MCF 10A (cell line): Measurements from ENCODE around the gene MTHFD1L. TPM values are rescaled to one million over a fixed set of nuclear protein-coding genes. Genes with fewer than 3 reads are reported as not detected.

Source experiments
- BruUV-seq: library from RNA; stranded (reverse); fragments of 400-500 nt; replicated peaks from 2 replicates; lab custom pipeline; 2021; lab: Mats Ljungman, UMichigan
- CTCF ChIA-PET: fragments of 300-600 bp; sonication (Branson Sonifier 250); formaldehyde crosslinking; extraction: SDS; loops from one replicate; lab custom pipeline; 2021; ENCODE audit warnings: antibody characterized with exemption, inconsistent platforms; lab: Yijun Ruan, JAX
- POLR2A ChIA-PET: fragments of 300-600, 350-650 bp; sonication (Branson Sonifier 250); formaldehyde crosslinking; extraction: SDS; loops from one replicate; lab custom pipeline; 2020; ENCODE audit warnings: antibody characterized with exemption, inconsistent platforms; lab: Yijun Ruan, JAX
- DNase-seq: peaks from one replicate; pipeline ENCODE4 v3.0.0-alpha.2; 2018; ENCODE audit not compliant: unreplicated experiment
- H3K27ac Mint-ChIP-seq: one replicate; pipeline ENCODE4 v1.8.0; 2022; ENCODE audit warnings: mild to moderate bottlenecking, low read depth, mixed read lengths; ENCODE audit not compliant: unreplicated experiment
- H3K27me3 Mint-ChIP-seq: one replicate; pipeline ENCODE4 v1.8.0; 2022; ENCODE audit warnings: mixed read lengths; ENCODE audit not compliant: insufficient read depth, unreplicated experiment
- H3K36me3 Mint-ChIP-seq: one replicate; pipeline ENCODE4 v1.8.0; 2022; ENCODE audit warnings: mild to moderate bottlenecking, moderate library complexity, mixed read lengths; ENCODE audit not compliant: insufficient read depth, unreplicated experiment
- H3K4me1 Mint-ChIP-seq: one replicate; pipeline ENCODE4 v1.8.0; 2022; ENCODE audit warnings: mixed read lengths; ENCODE audit not compliant: insufficient read depth, unreplicated experiment
- H3K4me3 Mint-ChIP-seq: one replicate; pipeline ENCODE4 v1.8.0; 2022; ENCODE audit warnings: mild to moderate bottlenecking, moderate library complexity, mixed read lengths; ENCODE audit not compliant: unreplicated experiment
- H3K9me3 Mint-ChIP-seq: one replicate; pipeline ENCODE4 v1.8.0; 2022; ENCODE audit warnings: mixed read lengths; ENCODE audit not compliant: unreplicated experiment
- intact Hi-C: fragments of 100-400 bp; cut with micrococcal nuclease; formaldehyde crosslinking; loops from 2 replicates; pipeline ENCODE4 v1.14.1; 2022
- total RNA-seq: library from RNA; stranded (reverse); gene quantifications from 2 replicates; pipeline ENCODE4 v1.2.3, GENCODE V29; 2022
- TF ChIP-seq, protein P1 (sequence below): fragments of 200-600 bp; IDR thresholded peaks from one replicate; pipeline ENCODE4 v1.8.0; 2022; ENCODE audit warnings: antibody characterized with exemption, mild to moderate bottlenecking; ENCODE audit not compliant: unreplicated experiment

MTHFD1L gene
- total RNA-seq, 1 experiment from 2014 or later, result 110 TPM

DNA sequence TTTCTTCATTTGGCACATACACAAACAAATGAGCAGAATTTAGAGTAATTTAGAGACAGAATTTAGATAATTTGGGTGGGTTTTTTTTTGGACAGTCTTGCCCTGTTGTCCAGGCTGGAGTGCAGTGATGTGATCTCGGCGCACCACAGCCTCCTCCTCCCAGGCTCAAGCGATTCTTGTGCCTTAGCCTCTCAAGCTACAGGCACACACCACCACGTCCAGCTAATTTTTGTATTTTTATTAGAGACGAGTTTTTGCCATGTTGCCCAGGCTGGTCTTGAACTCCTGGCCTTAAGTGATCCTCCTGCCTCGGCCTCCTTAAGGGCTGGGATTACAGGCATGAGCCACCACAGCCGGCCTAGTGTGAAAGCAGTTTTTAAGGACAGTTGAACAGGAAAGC, 127.8 kb downstream of the MTHFD1L start:
- H3K27ac Mint-ChIP-seq, result no peak overlapping the region
- peaks cover 56% of the 10 kb centered on the region for H3K36me3 Mint-ChIP-seq
- H3K4me1 Mint-ChIP-seq, result no peaks in the 10 kb centered on the region
- H3K4me3 Mint-ChIP-seq, result no peak overlapping the region
- TF ChIP-seq, protein P1, sequence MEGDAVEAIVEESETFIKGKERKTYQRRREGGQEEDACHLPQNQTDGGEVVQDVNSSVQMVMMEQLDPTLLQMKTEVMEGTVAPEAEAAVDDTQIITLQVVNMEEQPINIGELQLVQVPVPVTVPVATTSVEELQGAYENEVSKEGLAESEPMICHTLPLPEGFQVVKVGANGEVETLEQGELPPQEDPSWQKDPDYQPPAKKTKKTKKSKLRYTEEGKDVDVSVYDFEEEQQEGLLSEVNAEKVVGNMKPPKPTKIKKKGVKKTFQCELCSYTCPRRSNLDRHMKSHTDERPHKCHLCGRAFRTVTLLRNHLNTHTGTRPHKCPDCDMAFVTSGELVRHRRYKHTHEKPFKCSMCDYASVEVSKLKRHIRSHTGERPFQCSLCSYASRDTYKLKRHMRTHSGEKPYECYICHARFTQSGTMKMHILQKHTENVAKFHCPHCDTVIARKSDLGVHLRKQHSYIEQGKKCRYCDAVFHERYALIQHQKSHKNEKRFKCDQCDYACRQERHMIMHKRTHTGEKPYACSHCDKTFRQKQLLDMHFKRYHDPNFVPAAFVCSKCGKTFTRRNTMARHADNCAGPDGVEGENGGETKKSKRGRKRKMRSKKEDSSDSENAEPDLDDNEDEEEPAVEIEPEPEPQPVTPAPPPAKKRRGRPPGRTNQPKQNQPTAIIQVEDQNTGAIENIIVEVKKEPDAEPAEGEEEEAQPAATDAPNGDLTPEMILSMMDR, result no peak
- intact Hi-C loops, result no loop called here
- no peaks in the 10 kb centered on the region for H3K9me3 Mint-ChIP-seq
- H3K27me3 Mint-ChIP-seq, result no peaks in the 10 kb centered on the region
- no peak for DNase-seq
- CTCF ChIA-PET, result interaction anchor here (0.7 to 1.3 kb wide), 2 partner anchors 87 to 331 kb away, joined by 3 to 9 read pairs; no protein-coding TSS in a partner anchor
- POLR2A ChIA-PET, result no interaction called here
- BruUV-seq, result no TSS peak

DNA sequence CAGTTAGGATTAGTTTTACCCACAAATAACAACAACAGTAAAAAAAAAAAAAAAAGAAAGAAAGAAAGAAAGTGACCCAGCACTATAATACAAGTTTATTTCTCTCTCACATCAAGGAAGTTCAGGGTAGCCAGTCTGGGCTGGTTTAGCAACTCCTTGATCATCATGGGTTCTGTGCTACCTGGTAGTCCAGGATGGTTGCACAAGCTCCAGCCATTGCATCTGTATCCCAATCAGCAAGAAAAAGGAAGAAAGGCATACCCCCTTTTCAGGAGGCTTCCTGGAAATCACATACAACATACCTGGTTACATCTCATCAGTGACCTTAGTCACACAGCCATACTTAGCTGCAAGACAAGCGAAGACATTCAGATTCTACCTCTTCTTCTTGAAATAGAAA, 128.5 kb downstream of the MTHFD1L start:
- Mint-ChIP-seq H3K4me1 (no peaks in the 10 kb centered on the region), H3K27me3 (no peaks in the 10 kb centered on the region), H3K36me3 (peaks cover 59% of the 10 kb centered on the region), H3K27ac (no peak overlapping the region), H3K9me3 (no peaks in the 10 kb centered on the region), H3K4me3 (no peak overlapping the region)
- ChIA-PET POLR2A (no interaction called here), CTCF (interaction anchor here (0.5 to 1.3 kb wide), 3 partner anchors 87 to 330 kb away, joined by 3 to 9 read pairs (median 3); no protein-coding TSS in a partner anchor)
- no TSS peak for BruUV-seq
- DNase-seq, result no peak
- TF ChIP-seq, protein P1, result no peak
- intact Hi-C loops, result no loop called here

DNA sequence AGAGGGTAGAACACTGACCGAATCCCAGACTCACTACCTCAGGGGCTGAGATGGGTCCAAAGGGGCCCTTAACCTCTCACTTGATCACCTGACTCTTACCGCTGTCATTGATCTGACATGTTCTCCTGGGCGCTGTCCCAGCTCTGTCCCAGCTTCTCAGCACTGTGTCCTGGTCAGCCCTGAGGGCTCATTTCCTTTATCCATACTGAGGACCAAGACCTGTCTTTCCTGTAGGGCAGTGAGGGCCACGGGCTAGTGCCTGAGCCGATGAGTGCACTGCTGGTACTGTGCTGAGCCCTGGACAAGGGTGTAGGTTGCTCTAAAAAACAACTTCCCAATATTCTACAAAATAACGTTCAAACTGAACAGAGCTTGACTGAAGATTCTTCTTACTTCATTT, 131.5 kb downstream of the MTHFD1L start:
- intact Hi-C loops, result no loop called here
- TF ChIP-seq, protein P1, result no peak
- H3K4me3 Mint-ChIP-seq, result no peak overlapping the region
- H3K9me3 Mint-ChIP-seq, result no peaks in the 10 kb centered on the region
- no peak overlapping the region for H3K27ac Mint-ChIP-seq
- H3K36me3 Mint-ChIP-seq, result peaks cover 38% of the 10 kb centered on the region
- H3K27me3 Mint-ChIP-seq, result no peaks in the 10 kb centered on the region
- no peaks in the 10 kb centered on the region for H3K4me1 Mint-ChIP-seq
- DNase-seq, result no peak
- ChIA-PET CTCF (interaction anchor here (0.7 kb wide), 1 partner anchor 105 kb away, joined by 3 read pairs; no protein-coding TSS in a partner anchor), POLR2A (no interaction called here)
- BruUV-seq, result no TSS peak

DNA sequence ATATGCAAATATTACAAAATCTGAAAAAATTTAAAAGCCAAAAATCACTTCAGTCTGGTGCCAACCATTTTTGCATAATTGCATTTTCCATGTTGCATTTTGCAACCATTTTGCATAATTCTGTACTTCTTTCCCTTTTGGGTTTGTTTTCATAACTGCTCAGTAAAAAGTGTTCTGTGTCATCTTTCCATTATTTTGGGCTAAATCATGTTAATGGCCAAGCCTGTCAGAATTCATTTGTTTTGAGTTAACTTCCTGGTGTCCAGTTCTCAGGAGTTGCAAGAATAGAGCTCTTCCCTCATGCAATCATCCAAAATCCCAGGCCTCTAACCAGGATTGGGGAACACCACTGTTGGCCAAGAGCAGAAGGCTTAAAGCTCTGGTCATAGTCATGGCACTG, 133.6 kb downstream of the MTHFD1L start:
- POLR2A ChIA-PET, result no interaction called here
- CTCF ChIA-PET, result interaction anchor here (0.9 to 2.0 kb wide), 2 partner anchors 16 to 325 kb away, joined by 3 to 8 read pairs; no protein-coding TSS in a partner anchor

More for the DNA sequence above, 133.6 kb downstream of the MTHFD1L start:
- no peak overlapping the region for H3K4me3 Mint-ChIP-seq
- peaks cover 8% of the 10 kb centered on the region for H3K4me1 Mint-ChIP-seq
- no peaks in the 10 kb centered on the region for H3K27me3 Mint-ChIP-seq
- peak; percentile 16 for DNase-seq
- intact Hi-C loops, result no loop called here
- peaks cover 25% of the 10 kb centered on the region for H3K36me3 Mint-ChIP-seq
- no peaks in the 10 kb centered on the region for H3K9me3 Mint-ChIP-seq
- BruUV-seq, result no TSS peak
- TF ChIP-seq, protein P1, result no peak
- H3K27ac Mint-ChIP-seq, result no peak overlapping the region
